ENCODE measurements around the gene PCNX4. TPM values are rescaled to one million over a fixed set of nuclear protein-coding genes. Genes with fewer than 3 reads are reported as not detected.

The PCNX4 gene
- total RNA-seq, 6 donors from 2014 or later, result 35.0 to 75.1 (median 48.7) TPM

GRCh38 chr14:60114881-60115280 lies 23.2 kb downstream of the PCNX4 start:
- TF ChIP-seq POLR2AphosphoS5 (IDR thresholded peaks at IDR 0.05), result no peak
- TF ChIP-seq POLR2A (IDR thresholded peaks at IDR 0.05), result no peak
- TF ChIP-seq CTCF (IDR thresholded peaks at IDR 0.05), result no peak
- TF ChIP-seq EP300 (IDR thresholded peaks at IDR 0.05), result no peak
- H3K9me3 ChIP-seq, result no peaks in the 10 kb centered on the region
- H3K4me1 ChIP-seq, result no peaks in the 10 kb centered on the region
- peaks cover 0 to 43% (median 13%) of the 10 kb centered on the region in 4 donors for H3K36me3 ChIP-seq
- H3K27ac ChIP-seq, result no peak overlapping the region
- no peaks in the 10 kb centered on the region for H3K27me3 ChIP-seq
- WGBS, 2 donors, result 0% methylated on average over 1 of the region's 1 CpG
- ATAC-seq (ENCODE audit: low FRiP score in 2 of 2) (no peak), DNase-seq (no peak)
- no peak overlapping the region for H3K4me3 ChIP-seq

- Histone ChIP-seq H3K36me3 (peaks cover 0 to 51% (median 15%) of the 10 kb centered on the region in 4 donors), H3K27ac (no peak overlapping the region), H3K9me3 (no peaks in the 10 kb centered on the region), H3K27me3 (no peaks in the 10 kb centered on the region), H3K4me3 (no peak overlapping the region), H3K4me1 (no peaks in the 10 kb centered on the region)
- no peak for DNase-seq
- no peak for TF ChIP-seq EP300 (IDR thresholded peaks at IDR 0.05)
- TF ChIP-seq POLR2A (IDR thresholded peaks at IDR 0.05), result no peak
- TF ChIP-seq POLR2AphosphoS5 (IDR thresholded peaks at IDR 0.05), result no peak
- no peak for TF ChIP-seq CTCF (IDR thresholded peaks at IDR 0.05)
- 73 to 74% methylated on average over 4 of the region's 4 CpGs for WGBS, 2 donors
- no peak for ATAC-seq (ENCODE audit: low FRiP score in 2 of 2)
These were observed 24.5 kb downstream of the PCNX4 start for GRCh38 chr14:60116181-60116580.

GRCh38 chr14:60125918-60126317 lies 34.2 kb downstream of the PCNX4 start:
- no peaks in the 10 kb centered on the region for H3K4me1 ChIP-seq
- TF ChIP-seq EP300 (IDR thresholded peaks at IDR 0.05) (no peak), POLR2A (IDR thresholded peaks at IDR 0.05) (no peak), POLR2AphosphoS5 (IDR thresholded peaks at IDR 0.05) (no peak)
- DNase-seq (no peak), ATAC-seq (ENCODE audit: low FRiP score in 2 of 2) (no peak)
- H3K9me3 ChIP-seq, result no peaks in the 10 kb centered on the region
- peaks cover 12 to 72% (median 38%) of the 10 kb centered on the region in 4 donors for H3K36me3 ChIP-seq
- H3K27me3 ChIP-seq, result no peaks in the 10 kb centered on the region
- H3K27ac ChIP-seq, result no peak overlapping the region
- no peak overlapping the region for H3K4me3 ChIP-seq

GRCh38 chr14:60133487-60133886 lies 41.8 kb downstream of the PCNX4 start:
- TF ChIP-seq POLR2A (IDR thresholded peaks at IDR 0.05), result no peak
- H3K27ac ChIP-seq, result no peak overlapping the region
- no peak overlapping the region for H3K4me3 ChIP-seq
- 87 to 91% methylated on average over 2 of the region's 2 CpGs for WGBS, 2 donors
- H3K27me3 ChIP-seq, result no peaks in the 10 kb centered on the region
- DNase-seq (no peak), ATAC-seq (ENCODE audit: low FRiP score in 2 of 2) (no peak)
- no peaks in the 10 kb centered on the region for H3K4me1 ChIP-seq
- H3K9me3 ChIP-seq, result no peaks in the 10 kb centered on the region
- H3K36me3 ChIP-seq, result peaks cover 0 to 4% (median 0%) of the 10 kb centered on the region in 4 donors

GRCh38 chr14:60134702-60135101 lies 43.0 kb downstream of the PCNX4 start:
- no peaks in the 10 kb centered on the region for H3K4me1 ChIP-seq
- DNase-seq (no peak), ATAC-seq (ENCODE audit: low FRiP score in 2 of 2) (no peak)
- H3K27ac ChIP-seq, result no peak overlapping the region
- H3K9me3 ChIP-seq, result no peaks in the 10 kb centered on the region
- H3K36me3 ChIP-seq, result peaks cover 0 to 4% (median 0%) of the 10 kb centered on the region in 4 donors
- WGBS, 2 donors, result 92 to 97% methylated on average over 3 of the region's 3 CpGs
- no peak overlapping the region for H3K4me3 ChIP-seq
- TF ChIP-seq POLR2AphosphoS5 (IDR thresholded peaks at IDR 0.05) (no peak), POLR2A (IDR thresholded peaks at IDR 0.05) (no peak), EP300 (IDR thresholded peaks at IDR 0.05) (no peak), CTCF (IDR thresholded peaks at IDR 0.05) (no peak)
- no peaks in the 10 kb centered on the region for H3K27me3 ChIP-seq

GRCh38 chr14:60151715-60152114 lies 60.0 kb downstream of the PCNX4 start:
- Histone ChIP-seq H3K4me1 (peaks cover 8 to 29% (median 19%) of the 10 kb centered on the region in 4 donors), H3K9me3 (no peaks in the 10 kb centered on the region), H3K4me3 (no peak overlapping the region), H3K27ac (peak overlapping the region; percentile 29 to 82 (median 68)), H3K27me3 (no peaks in the 10 kb centered on the region), H3K36me3 (peaks cover 0 to 50% (median 6%) of the 10 kb centered on the region in 4 donors)
- TF ChIP-seq POLR2A (IDR thresholded peaks at IDR 0.05) (no peak), POLR2AphosphoS5 (IDR thresholded peaks at IDR 0.05) (peak; percentile 90), EP300 (IDR thresholded peaks at IDR 0.05) (peak in 2 of 4 donors; percentile 55 to 68), CTCF (IDR thresholded peaks at IDR 0.05) (peak in 1 of 6 experiments; percentile 10)
- peak; percentile 24 to 90 for DNase-seq
- peak; percentile 86 to 96 for ATAC-seq (ENCODE audit: low FRiP score in 2 of 2)
- 19 to 22% methylated on average over 3 of the region's 3 CpGs for whole genome bisulfite sequencing, 2 donors
